Panc1 (cell line): Measurements from ENCODE around the gene SLC22A23. TPM values are rescaled to one million over a fixed set of nuclear protein-coding genes. Genes with fewer than 3 reads are reported as not detected.

Source experiments
- ATAC-seq: fragments of 200-7000 bp; cut with Tn5 transposase; 2 replicates; pipeline ENCODE4 v1.9.1; 2020; ENCODE audit warnings: mild to moderate bottlenecking, moderate library complexity
- BruUV-seq: library from RNA; stranded (reverse); fragments of 400-500 nt; replicated peaks from 2 replicates; lab custom pipeline; 2021; lab: Mats Ljungman, UMichigan
- CTCF ChIA-PET: fragments of 300-600 bp; sonication (Branson Sonifier 250); formaldehyde crosslinking; loops from one replicate; lab custom pipeline; 2022; ENCODE audit warnings: antibody characterized with exemption; lab: Charles Lee
- POLR2A ChIA-PET: fragments of 300-600 bp; sonication (Branson Sonifier 250); formaldehyde crosslinking; loops from one replicate; lab custom pipeline; 2022; ENCODE audit warnings: antibody characterized with exemption; lab: Charles Lee
- DNase-seq: peaks from one replicate; pipeline ENCODE4 v3.0.0-alpha.2; 2010; ENCODE audit warnings: low read depth, low spot score
- H3K27ac ChIP-seq: 2 replicates; pipeline ENCODE4 v1.5.1; 2011; ENCODE audit warnings: mild to moderate bottlenecking, low read length, inconsistent platforms
- H3K27me3 ChIP-seq: fragments of 200-500 bp; sonication (Bioruptor generic); 2 replicates; pipeline ENCODE4 v1.6.0; 2014; ENCODE audit warnings: low read length, inconsistent platforms; ENCODE audit not compliant: control insufficient read depth, insufficient read depth
- H3K36me3 ChIP-seq: fragments of 200-500 bp; sonication (Bioruptor generic); 2 replicates; pipeline ENCODE4 v1.5.1; 2014; ENCODE audit warnings: inconsistent platforms, mild to moderate bottlenecking, low read length, moderate library complexity; ENCODE audit not compliant: control insufficient read depth, insufficient read depth
- H3K4me1 ChIP-seq: 2 replicates; pipeline ENCODE4 v1.5.1; 2011; ENCODE audit warnings: inconsistent platforms, mild to moderate bottlenecking, low read length, moderate library complexity; ENCODE audit not compliant: control insufficient read depth, insufficient read depth
- H3K4me3 ChIP-seq, 2 experiments: 2 replicates each; pipeline ENCODE4 v1.5.1; 2011 to 2012; ENCODE audit warnings: low read depth in 2 of 2, low read length in 2 of 2, mild to moderate bottlenecking in 2 of 2, inconsistent platforms in 1 of 2, moderate library complexity in 1 of 2
- H3K9me3 ChIP-seq: fragments of 200-500 bp; sonication (Bioruptor generic); 2 replicates; pipeline ENCODE4 v1.5.1; 2014; ENCODE audit warnings: low read depth, mild to moderate bottlenecking, inconsistent platforms, low read length, moderate library complexity; ENCODE audit not compliant: control insufficient read depth, insufficient read depth
- CTCF ChIP-seq: fragments of 450-650 bp; IDR thresholded peaks from 2 replicates; pipeline ENCODE4 v1.5.1; 2017; ENCODE audit warnings: mild to moderate bottlenecking
- POLR2AphosphoS5 ChIP-seq: IDR thresholded peaks from 2 replicates; pipeline ENCODE4 v1.6.1; 2012; ENCODE audit warnings: mild to moderate bottlenecking, low read depth, low read length, moderate library complexity
- REST ChIP-seq, 2 experiments: IDR thresholded peaks; 2 replicates each; pipeline ENCODE4 v1.6.1; 2011 to 2012; ENCODE audit warnings: low read depth in 2 of 2, control low read depth in 1 of 2, low read length in 1 of 2, mild to moderate bottlenecking in 1 of 2, moderate library complexity in 1 of 2; ENCODE audit not compliant: insufficient read depth in 1 of 2
- SIN3A ChIP-seq: IDR thresholded peaks from 2 replicates; pipeline ENCODE4 v1.6.1; 2012; ENCODE audit warnings: low read depth, mild to moderate bottlenecking, low read length, moderate library complexity, borderline replicate concordance; ENCODE audit not compliant: insufficient read depth
- TCF7L2 ChIP-seq: IDR thresholded peaks from 2 replicates; pipeline ENCODE4 v1.6.1; 2011; ENCODE audit warnings: mild to moderate bottlenecking, low read depth, low read length, inconsistent platforms
- in situ Hi-C: cut with HindIII; loops from 2 replicates; pipeline ENCODE4 v1.10.0; 2016; ENCODE audit warnings: low sequenced_read_pairs, low pct_unique_long_range_greater_than_20kb
- intact Hi-C: fragments of 100-400 bp; cut with micrococcal nuclease; formaldehyde crosslinking; loops from one replicate; pipeline ENCODE4 v1.10.0; 2022; ENCODE audit not compliant: unreplicated experiment
- total RNA-seq: library from RNA; stranded (reverse); gene quantifications from one replicate; pipeline ENCODE4 v1.2.1, GENCODE V29; 2021; ENCODE audit not compliant: unreplicated experiment

The SLC22A23 gene
- total RNA-seq, 1 experiment from 2014 or later, result 4.5 TPM

- BruUV-seq, result no TSS peak
- intact Hi-C loops (loop anchor here (10.0 kb wide), 1 partner anchor 164 kb away; the partner anchor contains the start of gene SLC22A23), in situ Hi-C loops (no loop called here)
- POLR2A ChIA-PET, result no interaction called here
- Histone ChIP-seq H3K27ac (no peak overlapping the region), H3K4me3 (no peak overlapping the region), H3K36me3 (no peaks in the 10 kb centered on the region), H3K9me3 (no peaks in the 10 kb centered on the region), H3K27me3 (no peaks in the 10 kb centered on the region), H3K4me1 (peaks cover 3% of the 10 kb centered on the region; the same call in 1 of the 2 replicates)
- TF ChIP-seq CTCF (no peak), TCF7L2 (no peak), REST (IDR thresholded peaks at IDR 0.05; ENCODE audit: insufficient read depth in 1 of 2, low read depth in 2 of 2, low read length in 1 of 2) (no peak), POLR2AphosphoS5 (no peak), SIN3A (no peak)
- ATAC-seq, result no peak
- DNase-seq, result no peak
- CTCF ChIA-PET, result no interaction called here
These were observed 166.0 kb downstream of the SLC22A23 start for GRCh38 chr6:3290931-3291211.

- ChIA-PET POLR2A (no interaction called here), CTCF (no interaction called here)
- TF ChIP-seq REST (IDR thresholded peaks at IDR 0.05; ENCODE audit: insufficient read depth in 1 of 2, low read depth in 2 of 2, low read length in 1 of 2), result no peak
- no peak for TF ChIP-seq TCF7L2
- TF ChIP-seq CTCF, result no peak
- no peak for TF ChIP-seq SIN3A
- TF ChIP-seq POLR2AphosphoS5, result no peak
- in situ Hi-C loops (no loop called here), intact Hi-C loops (loop anchor here (10.0 kb wide), 1 partner anchor 164 kb away; the partner anchor contains the start of gene SLC22A23)
- ATAC-seq (no peak), DNase-seq (no peak)
- Histone ChIP-seq H3K27me3 (no peaks in the 10 kb centered on the region), H3K27ac (no peak overlapping the region), H3K4me1 (no peaks in the 10 kb centered on the region), H3K9me3 (no peaks in the 10 kb centered on the region), H3K4me3 (no peak overlapping the region), H3K36me3 (no peaks in the 10 kb centered on the region)
- no TSS peak for BruUV-seq
These were observed 166.5 kb downstream of the SLC22A23 start for GRCh38 chr6:3290149-3290930.
